GM12878 (cell line): Measurements from ENCODE around the gene THUMPD3. TPM values are rescaled to one million over a fixed set of nuclear protein-coding genes. Genes with fewer than 3 reads are reported as not detected.

Experiments
- ATAC-seq: fragments of 200-7000 bp; cut with Tn5 transposase; 3 replicates; pipeline ENCODE4 v1.9.1; 2020; ENCODE audit warnings: mild to moderate bottlenecking, moderate library complexity
- BruUV-seq: library from RNA; stranded (reverse); fragments of 400-500 nt; replicated peaks from 2 replicates; lab custom pipeline; 2021; lab: Mats Ljungman, UMichigan
- CTCF ChIA-PET: fragments of 300-600 bp; sonication (Branson Sonifier 250); formaldehyde crosslinking; extraction: SDS; loops from one replicate; lab custom pipeline; 2021; ENCODE audit warnings: inconsistent platforms; lab: Yijun Ruan, JAX
- POLR2A ChIA-PET: fragments of 350-600 bp; formaldehyde crosslinking; extraction: SDS; loops from one replicate; lab custom pipeline; 2021; ENCODE audit warnings: inconsistent platforms; lab: Charles Lee
- RAD21 ChIA-PET: fragments of 300-600 bp; sonication (Branson Sonifier 250); formaldehyde crosslinking; loops from one replicate; lab custom pipeline; 2023; ENCODE audit warnings: antibody characterized with exemption; ENCODE audit not compliant: unreplicated experiment; lab: Charles Lee
- SMC1A ChIA-PET: fragments of 300-600 bp; sonication (Branson Sonifier 250); formaldehyde crosslinking; loops from one replicate; lab custom pipeline; 2023; ENCODE audit not compliant: unreplicated experiment, uncharacterized antibody; lab: Charles Lee
- DNase-seq: peaks from one replicate; pipeline ENCODE4 v3.0.0-alpha.2; 2011; ENCODE audit warnings: low read depth, low spot score
- FAIRE-seq: peaks from 3 replicates; lab custom pipeline; 2011; peaks lifted over from hg19 to GRCh38; lab: Jason Lieb, UNC
- H2AFZ ChIP-seq: 2 replicates; pipeline ENCODE4 v1.6.0; 2011; ENCODE audit warnings: low read depth, low read length, control low read depth; ENCODE audit not compliant: control insufficient read depth
- H3K27ac ChIP-seq: 2 replicates; pipeline ENCODE4 v1.5.1; 2011; ENCODE audit warnings: control low read depth; ENCODE audit not compliant: control insufficient read depth, insufficient read depth
- H3K27me3 ChIP-seq, 2 experiments: replicated peaks in 1 of 2; 2 replicates each; pipeline versions ENCODE4 v1.6.0 to v1.6.1; 2011; ENCODE audit warnings: low read length in 1 of 2; ENCODE audit not compliant: control insufficient read depth in 2 of 2, insufficient read depth in 2 of 2
- H3K36me3 ChIP-seq, 2 experiments: 2 replicates each; pipeline ENCODE4 v1.5.1; 2011; ENCODE audit warnings: low read length in 1 of 2; ENCODE audit not compliant: control insufficient read depth in 2 of 2, insufficient read depth in 2 of 2
- H3K4me1 ChIP-seq: 2 replicates; pipeline ENCODE4 v1.6.1; 2011; ENCODE audit warnings: mild to moderate bottlenecking, low read length, moderate library complexity, mixed read lengths; ENCODE audit not compliant: control insufficient read depth, insufficient read depth
- H3K4me2 ChIP-seq: 2 replicates; pipeline ENCODE4 v1.6.0; 2011; ENCODE audit warnings: control low read depth; ENCODE audit not compliant: control insufficient read depth, insufficient read depth
- H3K4me3 ChIP-seq: fragments of 200-600 bp; sonication (generic); 2 replicates; pipeline ENCODE4 v1.5.1; 2016
- H3K79me2 ChIP-seq: 2 replicates; pipeline ENCODE4 v1.6.0; 2011; ENCODE audit warnings: low read length; ENCODE audit not compliant: control insufficient read depth, insufficient read depth
- H3K9ac ChIP-seq: 2 replicates; pipeline ENCODE4 v1.8.0; 2011; ENCODE audit warnings: low read length, control low read depth, mixed read lengths; ENCODE audit not compliant: control insufficient read depth, insufficient read depth
- H3K9me3 ChIP-seq: replicated peaks from 3 replicates; pipeline ENCODE4 v1.5.1; 2011; ENCODE audit warnings: mild to moderate bottlenecking, low read length; ENCODE audit not compliant: control insufficient read depth, insufficient read depth
- H4K20me1 ChIP-seq: 2 replicates; pipeline ENCODE4 v1.6.0; 2011; ENCODE audit not compliant: control insufficient read depth, insufficient read depth
- ASH2L ChIP-seq: fragments of 300-600, 200-600 bp; sonication (generic); IDR thresholded peaks from 2 replicates; pipeline ENCODE4 v1.6.1; 2017; ENCODE audit warnings: low read depth, mild to moderate bottlenecking, borderline replicate concordance
- CBFB ChIP-seq: IDR thresholded peaks from 2 replicates; pipeline ENCODE4 v1.6.1; 2016; ENCODE audit warnings: antibody characterized with exemption, low read depth
- CBX3 ChIP-seq: fragments of 200-600 bp; sonication (generic); IDR thresholded peaks from 2 replicates; pipeline ENCODE4 v1.6.1; 2016; ENCODE audit warnings: low read depth, borderline replicate concordance
- E2F8 ChIP-seq: fragments of 450-650 bp; IDR thresholded peaks from 2 replicates; pipeline ENCODE4 v1.6.1; 2018; ENCODE audit warnings: mild to moderate bottlenecking, low read depth, moderate library complexity; ENCODE audit not compliant: partially characterized antibody
- HDAC2 ChIP-seq: fragments of 200-600 bp; sonication (generic); IDR thresholded peaks from 2 replicates; pipeline ENCODE4 v1.6.1; 2017
- MEF2B ChIP-seq: fragments of 450-650 bp; IDR thresholded peaks from 2 replicates; pipeline ENCODE4 v1.6.1; 2018; ENCODE audit warnings: mild to moderate bottlenecking, moderate library complexity; ENCODE audit not compliant: partially characterized antibody, poor library complexity, severe bottlenecking
- NR2F1 ChIP-seq: fragments of 450-650 bp; conservative IDR thresholded peaks from 2 replicates; pipeline ENCODE4 v1.6.1; 2017; ENCODE audit warnings: mild to moderate bottlenecking
- PKNOX1 ChIP-seq: fragments of 450-650 bp; IDR thresholded peaks from 2 replicates; pipeline ENCODE4 v1.6.1; 2016; ENCODE audit warnings: mild to moderate bottlenecking
- PRDM15 ChIP-seq: fragments of 450-650 bp; formaldehyde crosslinking; IDR thresholded peaks from 2 replicates; pipeline ENCODE4 v1.4.0; 2020; ENCODE audit warnings: mild to moderate bottlenecking, moderate library complexity
- RELA ChIP-seq: fragments of 450-650 bp; IDR thresholded peaks from 2 replicates; pipeline ENCODE4 v1.8.0; 2014; ENCODE audit warnings: borderline replicate concordance; ENCODE audit not compliant: partially characterized antibody
- SIN3A ChIP-seq: IDR thresholded peaks from 2 replicates; pipeline ENCODE4 v1.6.1; 2012; ENCODE audit warnings: low read depth, low read length, improper control_type of control experiment
- SREBF2 ChIP-seq: IDR thresholded peaks from 2 replicates; pipeline ENCODE4 v1.6.1; 2012; ENCODE audit warnings: mild to moderate bottlenecking, low read length
- STAT1 ChIP-seq: fragments of 450-650 bp; conservative IDR thresholded peaks from 2 replicates; pipeline ENCODE4 v1.6.1; 2014; ENCODE audit warnings: antibody characterized with exemption, mild to moderate bottlenecking
- YY1 ChIP-seq: IDR thresholded peaks from 2 replicates; pipeline ENCODE4 v1.6.1; 2011; ENCODE audit warnings: low read depth, mild to moderate bottlenecking, low read length
- ZNF622 ChIP-seq: fragments of 450-650 bp; IDR thresholded peaks from 2 replicates; pipeline ENCODE4 v1.6.1; 2017; ENCODE audit warnings: mild to moderate bottlenecking, inconsistent platforms
- WGBS: methylation state at CpG from one replicate; pipeline ENCODE4 v1.1.6; 2016; ENCODE audit warnings: low lambda C conversion rate; ENCODE audit not compliant: insufficient replicate concordance, insufficient coverage; ENCODE audit errors: missing lambda C conversion rate; 5-methylcytosine and 5-hydroxymethylcytosine counted together
- in situ Hi-C: fragments of 300-500 bp; cut with MboI; formaldehyde crosslinking; loops from 9 replicates; pipeline ENCODE4 v1.14.3; 2018; ENCODE audit warnings: mixed read lengths
- intact Hi-C: fragments of 100-400 bp; cut with micrococcal nuclease; formaldehyde crosslinking; loops from one replicate; pipeline ENCODE4 v1.14.2; 2022; ENCODE audit not compliant: unreplicated experiment
- polyA plus RNA-seq, 11 experiments: library from polyadenylated mRNA; depleted of rRNA in 4 of 11; unstranded in 6 of 11; stranded (reverse) in 5 of 11; fragments of >200 nt; fragmentation: Nextera tagmentation in 4 of 11; fragmentation: Illumina TruSeq in 1 of 11; extraction: Ambion mirVana in 4 of 11; extraction: Trizol in 1 of 11; gene quantifications; 1 replicate in 1 of 11; 2 replicates in 10 of 11; pipeline versions ENCODE4 v1.2.1 to v1.2.3, GENCODE V29; 2011 to 2016; ENCODE audit warnings: inconsistent platforms in 2 of 11, missing spikeins in 2 of 11, low read depth in 1 of 11
- total RNA-seq, 4 experiments: library from RNA; depleted of rRNA in 3 of 4; stranded (reverse); fragments of >200 nt in 3 of 4; fragmentation: Illumina TruSeq in 1 of 4; extraction: Trizol in 1 of 4; gene quantifications; 2 replicates each; pipeline versions ENCODE4 v1.2.1 to v1.2.3, GENCODE V29; 2013 to 2021

THUMPD3 gene
- total and polyA plus RNA-seq, 10 of the 15 experiments (the other 5 are each of a cell fraction or from before 2014, with no cell fraction given) = 28.7 to 47.4 (median 41.8) TPM

- peak; percentile 58 for TF ChIP-seq E2F8
- TF ChIP-seq SREBF2 = peak; percentile 59; the same call in 1 of the 2 replicates
- TF ChIP-seq CBFB = peak; percentile 98
- TF ChIP-seq NR2F1 = peak; percentile 97
- peak; percentile 89 for TF ChIP-seq YY1
- no peak for TF ChIP-seq HDAC2
- peak; percentile 34 for TF ChIP-seq RELA
- TF ChIP-seq ZNF622 = no peak
- no peak for TF ChIP-seq ASH2L
- TF ChIP-seq STAT1 = no peak
- peak; percentile 49 for TF ChIP-seq MEF2B
These were observed at the start of gene THUMPD3 (continued) for GRCh38 chr3:9362731-9363530.

- Histone ChIP-seq H3K4me1 (no peaks in the 10 kb centered on the region), H3K79me2 (no peaks in the 10 kb centered on the region), H3K27me3 (peaks cover 0 to 2% of the 10 kb centered on the region in 2 experiments; a peak in 2 of 4 replicates), H4K20me1 (no peaks in the 10 kb centered on the region), H3K4me2 (no peak overlapping the region), H3K9me3 (no peaks in the 10 kb centered on the region), H3K4me3 (no peak overlapping the region), H3K27ac (no peak overlapping the region), H3K36me3 (no peaks in the 10 kb centered on the region), H2AFZ (no peak overlapping the region), H3K9ac (no peak overlapping the region)
- DNase-seq (no peak), FAIRE-seq (no peak), ATAC-seq (no peak)
- ChIA-PET RAD21 (no interaction called here), POLR2A (no interaction called here), SMC1A (no interaction called here), CTCF (no interaction called here)
- in situ Hi-C loops = no loop called here
- BruUV-seq = no TSS peak
- intact Hi-C loops = no loop called here
- 35% methylated on average over 2 of the region's 2 CpGs for WGBS
- TF ChIP-seq PKNOX1 (no peak), PRDM15 (CRISPR knock-in tag) (no peak), CBX3 (no peak), SIN3A (no peak)
These were observed 48.1 kb upstream of the THUMPD3 start for GRCh38 chr3:9314796-9315195.
